Ramos (cell line): ENCODE measurements around the gene TUBGCP2.

Source experiments
- in situ Hi-C: fragments of 300-500 bp; cut with MboI; formaldehyde crosslinking; loops from one replicate; pipeline ENCODE4 v1.14.3; 2022; ENCODE audit warnings: low sequenced_read_pairs; ENCODE audit not compliant: unreplicated experiment

The TUBGCP2 gene

GRCh38 chr10:133282846-133283390 is 25.8 kb downstream of the TUBGCP2 start:
- in situ Hi-C loops, result no loop called here

- in situ Hi-C loops, result no loop called here
These were observed 26.9 kb downstream of the TUBGCP2 start for GRCh38 chr10:133281628-133282372.

- in situ Hi-C loops, result no loop called here
These were observed 27.6 kb downstream of the TUBGCP2 start for GRCh38 chr10:133281084-133281483.

- in situ Hi-C loops, result no loop called here
These were observed 28.1 kb downstream of the TUBGCP2 start for GRCh38 chr10:133280391-133281059.

GRCh38 chr10:133279326-133280226 is 29.1 kb downstream of the TUBGCP2 start:
- in situ Hi-C loops, result no loop called here

- in situ Hi-C loops, result no loop called here
These were observed 30.0 kb downstream of the TUBGCP2 start for GRCh38 chr10:133278577-133279265.

- in situ Hi-C loops, result no loop called here
These were observed 30.6 kb downstream of the TUBGCP2 start for GRCh38 chr10:133277993-133278576.

GRCh38 chr10:133277277-133277992 is 31.2 kb downstream of the TUBGCP2 start:
- in situ Hi-C loops, result no loop called here

GRCh38 chr10:133276435-133277201 is 32.1 kb downstream of the TUBGCP2 start, which contains the start of gene ADAM8:
Gene ADAM8 (minus strand): TSS chr10:133276868. CDS start chr10:133276817, 51 bp downstream.
- in situ Hi-C loops, result no loop called here

GRCh38 chr10:133276100-133276434 is 32.6 kb downstream of the TUBGCP2 start:
- in situ Hi-C loops, result no loop called here

GRCh38 chr10:133275684-133276092 is 33.0 kb downstream of the TUBGCP2 start:
- in situ Hi-C loops, result no loop called here

GRCh38 chr10:133274751-133275683 is 33.7 kb downstream of the TUBGCP2 start:
- in situ Hi-C loops, result no loop called here

- in situ Hi-C loops, result no loop called here
These were observed 35.0 kb downstream of the TUBGCP2 start for GRCh38 chr10:133273534-133274143.

GRCh38 chr10:133272964-133273420 is 35.7 kb downstream of the TUBGCP2 start:
- in situ Hi-C loops, result no loop called here

- in situ Hi-C loops, result no loop called here
These were observed 36.2 kb downstream of the TUBGCP2 start for GRCh38 chr10:133272301-133272963.
